CD4-positive, alpha-beta T cell (primary cell): ENCODE results near the gene PDCD10. TPM values are rescaled to one million over a fixed set of nuclear protein-coding genes. Genes with fewer than 3 reads are reported as not detected.

ENCODE experiments used
- ATAC-seq: fragments of 200-7000 bp; cut with Tn5 transposase; one replicate; pipeline ENCODE4 v1.10.0; 2022; ENCODE audit warnings: mild to moderate bottlenecking; ENCODE audit not compliant: poor library complexity
- CTCF ChIA-PET: fragments of 350-600 bp; sonication (Branson Sonifier 250); formaldehyde crosslinking; loops from one replicate; lab custom pipeline; 2021; ENCODE audit warnings: antibody characterized with exemption, inconsistent platforms; lab: Charles Lee
- POLR2A ChIA-PET: fragments of 350-600 bp; sonication (Branson Sonifier 250); formaldehyde crosslinking; loops from one replicate; lab custom pipeline; 2021; ENCODE audit warnings: antibody characterized with exemption, inconsistent platforms; lab: Charles Lee
- DNase-seq, 14 experiments: peaks; one replicate each; pipeline ENCODE4 v3.0.0-alpha.2; 2013 to 2020; ENCODE audit warnings: mixed read lengths in 2 of 14
- H3K27ac ChIP-seq, 2 donors: one replicate each; pipeline versions ENCODE4 v1.5.1 to v1.7.0; 2013; ENCODE audit warnings: low read length in 2 of 2, low read depth in 1 of 2, mild to moderate bottlenecking in 1 of 2
- H3K27me3 ChIP-seq, 2 experiments: 1 replicate in 1 of 2; 2 replicates in 1 of 2; pipeline versions ENCODE4 v1.6.1 to v1.7.0; 2013; ENCODE audit warnings: low read length in 2 of 2, control low read depth in 1 of 2, mild to moderate bottlenecking in 1 of 2, moderate library complexity in 1 of 2; ENCODE audit not compliant: insufficient read depth in 2 of 2, control insufficient read depth in 1 of 2
- H3K36me3 ChIP-seq: one replicate; pipeline ENCODE4 v1.6.1; 2013; ENCODE audit warnings: low read length, control low read depth; ENCODE audit not compliant: insufficient read depth
- H3K4me1 ChIP-seq: one replicate; pipeline ENCODE4 v1.6.1; 2013; ENCODE audit warnings: low read length, control low read depth; ENCODE audit not compliant: insufficient read depth
- H3K4me3 ChIP-seq: one replicate; pipeline ENCODE4 v1.5.1; 2013; ENCODE audit warnings: mild to moderate bottlenecking, low read length, moderate library complexity
- H3K9me3 ChIP-seq, 2 experiments: 1 replicate in 1 of 2; 2 replicates in 1 of 2; pipeline versions ENCODE4 v1.6.1 to v1.7.0; 2013; ENCODE audit warnings: low read length in 2 of 2, mild to moderate bottlenecking in 2 of 2, control low read depth in 1 of 2, moderate library complexity in 1 of 2; ENCODE audit not compliant: control insufficient read depth in 1 of 2, insufficient read depth in 1 of 2
- H3K27ac Mint-ChIP-seq: one replicate; pipeline ENCODE4 v1.8.0; 2020; ENCODE audit warnings: mixed read lengths
- H3K27me3 Mint-ChIP-seq: one replicate; pipeline ENCODE4 v1.8.0; 2021; ENCODE audit warnings: mixed read lengths
- H3K36me3 Mint-ChIP-seq: one replicate; pipeline ENCODE4 v1.8.0; 2021; ENCODE audit warnings: low read depth, mixed read lengths
- H3K4me1 Mint-ChIP-seq: one replicate; pipeline ENCODE4 v1.8.0; 2021; ENCODE audit warnings: low read depth, mixed read lengths
- H3K4me3 Mint-ChIP-seq: one replicate; pipeline ENCODE4 v1.8.0; 2020; ENCODE audit warnings: mild to moderate bottlenecking, mixed read lengths
- H3K9me3 Mint-ChIP-seq: one replicate; pipeline ENCODE4 v1.8.0; 2020; ENCODE audit warnings: mixed read lengths
- CTCF ChIP-seq: fragments of 200-600 bp; IDR thresholded peaks from one replicate; pipeline ENCODE4 v1.8.0; 2022; ENCODE audit warnings: antibody characterized with exemption, mild to moderate bottlenecking
- intact Hi-C, 2 experiments: fragments of 100-400 bp; cut with DNase I in 1 of 2; cut with micrococcal nuclease in 1 of 2; formaldehyde crosslinking; loops; one replicate each; pipeline versions ENCODE4 v1.15.1 to v1.9.0; 2023 to 2025; cut with DNase I, micrococcal nuclease
- total RNA-seq, 174 experiments: library from RNA in 2 of 174; stranded (reverse) in 2 of 174; gene quantifications; one replicate each; pipeline ENCODE4 v1.2.3 and lab custom pipeline; 2021 to 2026

The PDCD10 gene
- total RNA-seq, 2 experiments from 2014 or later = 19.0 to 22.8 TPM

GRCh38 chr3:167723872-167724271 lies 10.8 kb downstream of the PDCD10 start:
- H3K36me3 ChIP-seq = peaks cover 19% of the 10 kb centered on the region
- no peak overlapping the region for H3K4me3 ChIP-seq
- H3K27ac ChIP-seq = no peak overlapping the region
- no peak for TF ChIP-seq CTCF
- H3K4me1 ChIP-seq = peaks cover 5% of the 10 kb centered on the region
- H3K9me3 ChIP-seq = no peaks in the 10 kb centered on the region
- H3K27me3 ChIP-seq = no peaks in the 10 kb centered on the region
- Mint-ChIP-seq H3K4me3 (no peak overlapping the region), H3K9me3 (no peaks in the 10 kb centered on the region), H3K4me1 (peaks cover 89% of the 10 kb centered on the region), H3K27ac (peak overlapping the region; percentile 52), H3K27me3 (no peaks in the 10 kb centered on the region), H3K36me3 (peaks cover 61% of the 10 kb centered on the region)
- no peak for DNase-seq
- intact Hi-C loops = no loop called here
- CTCF ChIA-PET = no interaction called here
- ATAC-seq = no peak
- POLR2A ChIA-PET = interaction anchor here (1.8 kb wide), 1 partner anchor 11 kb away, joined by 4 read pairs; the partner anchor contains the start of genes PDCD10 and SERPINI1

- POLR2A ChIA-PET = interaction anchor here (1.8 kb wide), 1 partner anchor 12 kb away, joined by 4 read pairs; the partner anchor contains the start of genes PDCD10 and SERPINI1
- H3K9me3 Mint-ChIP-seq = no peaks in the 10 kb centered on the region
- DNase-seq (no peak), ATAC-seq (no peak)
- CTCF ChIA-PET = no interaction called here
- no peaks in the 10 kb centered on the region for H3K9me3 ChIP-seq
- peaks cover 87% of the 10 kb centered on the region for H3K4me1 Mint-ChIP-seq
- peak overlapping the region; percentile 56 for H3K27ac Mint-ChIP-seq
- intact Hi-C loops = no loop called here
- no peaks in the 10 kb centered on the region for H3K27me3 Mint-ChIP-seq
- no peak for TF ChIP-seq CTCF
- no peaks in the 10 kb centered on the region for H3K27me3 ChIP-seq
- peak overlapping the region; percentile 4 for H3K4me3 Mint-ChIP-seq
- H3K36me3 Mint-ChIP-seq = peaks cover 69% of the 10 kb centered on the region
- H3K4me3 ChIP-seq = no peak overlapping the region
- H3K4me1 ChIP-seq = peaks cover 5% of the 10 kb centered on the region
- peaks cover 27% of the 10 kb centered on the region for H3K36me3 ChIP-seq
- no peak overlapping the region for H3K27ac ChIP-seq
Measured at GRCh38 chr3:167723025-167723512, 11.6 kb downstream of the PDCD10 start.

GRCh38 chr3:167718582-167718981 lies 16.1 kb downstream of the PDCD10 start:
- Mint-ChIP-seq H3K36me3 (peaks cover 94% of the 10 kb centered on the region), H3K9me3 (no peaks in the 10 kb centered on the region), H3K27me3 (no peaks in the 10 kb centered on the region), H3K4me3 (no peak overlapping the region), H3K4me1 (peaks cover 86% of the 10 kb centered on the region), H3K27ac (no peak overlapping the region)
- intact Hi-C loops = no loop called here
- no peak for DNase-seq
- H3K9me3 ChIP-seq = no peaks in the 10 kb centered on the region
- TF ChIP-seq CTCF = no peak
- H3K27me3 ChIP-seq = no peaks in the 10 kb centered on the region
- H3K27ac ChIP-seq = no peak overlapping the region
- H3K36me3 ChIP-seq = peaks cover 31% of the 10 kb centered on the region
- ChIA-PET CTCF (no interaction called here), POLR2A (interaction anchor here (1.0 kb wide), 1 partner anchor 17 kb away, joined by 4 read pairs; the partner anchor contains the start of gene SERPINI1)
- H3K4me1 ChIP-seq = peaks cover 2% of the 10 kb centered on the region
- no peak for ATAC-seq
- no peak overlapping the region for H3K4me3 ChIP-seq
